Transverse colon (tissue), 4 donors: ENCODE data around the gene PTPRG. TPM values are rescaled to one million over a fixed set of nuclear protein-coding genes. Genes with fewer than 3 reads are reported as not detected.

Source experiments
- DNase-seq: peaks from one replicate; pipeline ENCODE4 v3.0.0-alpha.2; 2019
- H3K27ac ChIP-seq, 4 donors: fragments of 200-600 bp; sonication (generic); 2 replicates each; pipeline ENCODE4 v1.5.1; 2016 to 2018; ENCODE audit warnings: inconsistent platforms in 4 of 4
- H3K27me3 ChIP-seq: fragments of 200-600 bp; sonication (generic); 2 replicates; pipeline ENCODE4 v1.5.1; 2017; ENCODE audit warnings: inconsistent platforms
- H3K36me3 ChIP-seq, 4 donors: fragments of 200-600 bp; sonication (generic); 2 replicates each; pipeline ENCODE4 v1.5.1; 2017 to 2019; ENCODE audit warnings: inconsistent platforms in 4 of 4
- H3K4me1 ChIP-seq, 4 donors: fragments of 200-600 bp; sonication (generic); 2 replicates each; pipeline ENCODE4 v1.5.1; 2017 to 2020; ENCODE audit warnings: inconsistent platforms in 4 of 4
- H3K4me3 ChIP-seq, 4 donors: fragments of 200-600 bp; sonication (generic); 1 replicate in 1 of 4; 2 replicates in 3 of 4; pipeline versions ENCODE4 v1.5.1 to v1.6.1; 2017 to 2019; ENCODE audit warnings: inconsistent platforms in 4 of 4
- H3K9me3 ChIP-seq, 2 donors: fragments of 200-600 bp; sonication (generic); 2 replicates each; pipeline ENCODE4 v1.5.1; 2017 to 2019; ENCODE audit warnings: inconsistent platforms in 2 of 2
- CTCF ChIP-seq, 5 experiments: fragments of 200-600 bp in 3 of 5; fragments of 450-650 bp in 2 of 5; sonication (generic) in 3 of 5; IDR thresholded peaks; 1 replicate in 2 of 5; 2 replicates in 3 of 5; pipeline ENCODE4 v1.5.1; 2016 to 2017; ENCODE audit warnings: antibody characterized with exemption in 5 of 5, inconsistent platforms in 3 of 5, mild to moderate bottlenecking in 2 of 5, moderate library complexity in 1 of 5
- EP300 ChIP-seq: sonication (generic); formaldehyde crosslinking; IDR thresholded peaks from one replicate; pipeline ENCODE4 v1.6.1; 2017; ENCODE audit warnings: antibody characterized with exemption, low read depth
- POLR2A ChIP-seq: fragments of 450-650 bp; IDR thresholded peaks from one replicate; pipeline ENCODE4 v1.6.1; 2016; ENCODE audit warnings: antibody characterized with exemption, mild to moderate bottlenecking, moderate library complexity
- POLR2AphosphoS5 ChIP-seq, 3 donors: sonication (generic); formaldehyde crosslinking; IDR thresholded peaks; one replicate each; pipeline ENCODE4 v1.6.1; 2016; ENCODE audit warnings: antibody characterized with exemption in 3 of 3
- WGBS, 2 donors: methylation state at CpG; one replicate each; pipeline ENCODE4 v1.1.5; 2018; ENCODE audit warnings: low coverage in 1 of 2; 5-methylcytosine and 5-hydroxymethylcytosine counted together
- in situ Hi-C, 4 donors: fragments of 200-750 bp; cut with MboI; loops; one replicate each; pipeline versions ENCODE4 v1.15.0 to v1.15.1; 2017; ENCODE audit warnings: low sequenced_read_pairs in 3 of 4, low pct_ligation_motif_present in 1 of 4, low pct_unique_long_range_greater_than_20kb in 1 of 4
- intact Hi-C: fragments of 100-400 bp; cut with DNase I; formaldehyde crosslinking; loops from one replicate; pipeline ENCODE4 v1.15.1; 2023; ENCODE audit warnings: low total_unique reads
- total RNA-seq, 4 donors: library from RNA; depleted of rRNA; stranded (reverse); fragments of >200 nt; gene quantifications; one replicate each; pipeline ENCODE4 v1.1.0, GENCODE V29; 2016

The PTPRG gene
- total RNA-seq, 4 donors from 2014 or later = 29.2 to 83.4 (median 41.6) TPM

- intact Hi-C loops = no loop called here
- in situ Hi-C loops = no loop called here
- H3K27me3 ChIP-seq = no peaks in the 10 kb centered on the region
- DNase-seq = no peak
- no peaks in the 10 kb centered on the region for H3K36me3 ChIP-seq
- H3K4me1 ChIP-seq = no peaks in the 10 kb centered on the region
- TF ChIP-seq CTCF (IDR thresholded peaks at IDR 0.05) = no peak
- no peak for TF ChIP-seq POLR2A
- 87 to 93% methylated on average over 4 of the region's 4 CpGs for WGBS, 2 donors
- H3K9me3 ChIP-seq = no peaks in the 10 kb centered on the region
- H3K27ac ChIP-seq = no peak overlapping the region
- no peak overlapping the region for H3K4me3 ChIP-seq
These were observed 428.3 kb downstream of the PTPRG start for GRCh38 chr3:61989681-61990080.

- in situ Hi-C loops = no loop called here
These were observed 429.1 kb downstream of the PTPRG start for GRCh38 chr3:61990327-61991027.

GRCh38 chr3:61991706-61992105 lies 430.3 kb downstream of the PTPRG start:
- H3K27me3 ChIP-seq = no peaks in the 10 kb centered on the region
- no peaks in the 10 kb centered on the region for H3K9me3 ChIP-seq
- 89 to 100% methylated on average over 4 to 8 of the region's 8 CpGs for WGBS, 2 donors
- intact Hi-C loops (no loop called here), in situ Hi-C loops (no loop called here)
- H3K4me3 ChIP-seq = no peak overlapping the region
- peaks cover 0 to 4% (median 2%) of the 10 kb centered on the region in 4 donors for H3K4me1 ChIP-seq
- H3K27ac ChIP-seq = no peak overlapping the region
- no peaks in the 10 kb centered on the region for H3K36me3 ChIP-seq
- TF ChIP-seq EP300 (no peak), CTCF (IDR thresholded peaks at IDR 0.05) (no peak), POLR2A (no peak), POLR2AphosphoS5 (IDR thresholded peaks at IDR 0.05) (no peak)
- no peak for DNase-seq

More at GRCh38 chr3:61990327-61991027, 429.1 kb downstream of the PTPRG start:
- Histone ChIP-seq H3K27me3 (no peaks in the 10 kb centered on the region), H3K9me3 (no peaks in the 10 kb centered on the region), H3K4me3 (no peak overlapping the region), H3K4me1 (no peaks in the 10 kb centered on the region), H3K36me3 (no peaks in the 10 kb centered on the region), H3K27ac (no peak overlapping the region)
- no peak for DNase-seq
- intact Hi-C loops = no loop called here
- TF ChIP-seq POLR2AphosphoS5 (IDR thresholded peaks at IDR 0.05) = no peak
- TF ChIP-seq EP300 = no peak
- no peak for TF ChIP-seq CTCF (IDR thresholded peaks at IDR 0.05)
- TF ChIP-seq POLR2A = no peak
- WGBS, 2 donors = 84 to 92% methylated on average over 4 of the region's 4 CpGs

GRCh38 chr3:61996366-61996765 lies 435.0 kb downstream of the PTPRG start:
- Histone ChIP-seq H3K9me3 (no peaks in the 10 kb centered on the region), H3K36me3 (no peaks in the 10 kb centered on the region), H3K27ac (no peak overlapping the region), H3K4me1 (peaks cover 0 to 4% (median 3%) of the 10 kb centered on the region in 4 donors), H3K27me3 (no peaks in the 10 kb centered on the region), H3K4me3 (no peak overlapping the region)
- DNase-seq = no peak
- TF ChIP-seq CTCF (IDR thresholded peaks at IDR 0.05) = no peak
- no peak for TF ChIP-seq EP300
- TF ChIP-seq POLR2A = no peak
- no peak for TF ChIP-seq POLR2AphosphoS5 (IDR thresholded peaks at IDR 0.05)
- in situ Hi-C loops (no loop called here), intact Hi-C loops (no loop called here)
- WGBS, 2 donors = 30 to 48% methylated on average over 1 of the region's 1 CpG
